HG02973 (cell line): ENCODE data around the gene IDH2.
"Not testable (repeated sequence)": the region's sequence is repeated elsewhere in the genome, so short reads cannot be mapped to it uniquely, and the experiment has no call there.

Source experiments
- ATAC-seq: cut with Tn5 transposase; IDR thresholded peaks from one replicate; pipeline ENCODE4 v1.9.1; 2021; ENCODE audit warnings: moderate library complexity; ENCODE audit not compliant: unreplicated experiment

Gene IDH2

DNA sequence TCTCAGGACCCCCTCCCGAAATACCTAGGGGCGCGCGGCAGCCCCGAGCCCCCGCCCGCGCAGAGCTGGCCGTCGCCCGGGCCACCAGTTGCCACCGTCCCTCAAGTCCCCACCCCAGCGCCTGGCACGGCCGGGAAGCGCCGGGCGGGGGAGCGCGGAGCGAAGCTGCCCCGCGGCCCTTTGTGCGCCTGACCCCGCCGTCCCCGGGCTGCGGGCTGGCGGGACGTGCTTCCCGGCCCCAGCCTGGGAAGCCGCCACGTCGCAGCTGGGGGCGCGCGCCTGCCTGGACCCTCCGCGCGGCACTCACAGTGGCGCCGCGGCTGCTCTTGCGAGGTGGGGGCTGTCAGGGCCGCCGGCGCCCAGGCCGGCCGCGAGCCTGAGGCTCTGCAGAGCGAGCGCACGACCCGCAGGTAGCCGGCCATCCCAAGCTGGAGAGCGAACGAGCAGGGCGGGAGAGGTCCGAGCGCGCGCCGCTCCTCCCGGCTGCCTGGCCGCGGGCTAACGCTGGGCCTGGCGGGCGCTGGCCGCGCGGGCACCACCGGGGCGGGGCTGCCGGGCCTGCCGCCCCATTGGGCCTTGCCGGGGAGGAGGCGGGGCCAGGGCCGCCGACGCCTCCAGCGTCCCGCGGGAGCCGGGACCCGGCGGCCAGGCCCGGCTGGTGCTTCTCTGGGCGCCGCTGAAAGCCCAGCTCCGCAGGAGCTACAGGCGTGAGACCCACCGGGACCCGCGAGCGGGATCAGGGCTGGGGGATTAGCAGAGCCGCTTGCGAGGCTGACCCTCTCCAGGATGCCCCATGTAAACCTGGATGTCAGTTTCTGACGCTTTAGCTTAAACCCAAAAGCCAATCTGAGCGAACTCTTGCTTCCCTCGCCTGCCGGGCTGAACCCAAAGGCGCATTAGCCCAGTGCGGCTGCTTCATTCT is at the start of gene IDH2:
TSS of gene IDH2 (minus strand) at position 500 of the 922 bp plus-strand sequence. CDS start at position 422, 78 bp downstream.
- ATAC-seq: peak; percentile 57

DNA sequence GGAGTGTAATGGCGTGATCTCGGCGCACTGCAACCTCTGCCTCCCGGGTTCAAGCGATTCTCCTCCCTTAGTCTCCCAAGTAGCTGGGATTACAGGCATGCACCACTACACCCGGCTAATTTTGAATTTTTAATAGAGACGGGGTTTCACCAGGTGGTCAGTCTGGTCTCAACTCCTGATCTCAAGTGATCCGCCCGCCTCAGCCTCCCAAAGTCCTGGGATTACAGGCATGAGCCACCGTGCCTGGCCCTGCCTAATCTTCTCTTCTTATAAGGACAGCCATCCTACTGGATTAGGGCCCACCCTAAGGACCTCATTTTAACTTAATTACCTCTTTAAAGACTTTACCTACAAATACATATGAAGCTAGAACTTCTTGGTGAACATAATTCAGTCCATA is 48.3 kb upstream of the IDH2 start:
- ATAC-seq: not testable (repeated sequence)

DNA sequence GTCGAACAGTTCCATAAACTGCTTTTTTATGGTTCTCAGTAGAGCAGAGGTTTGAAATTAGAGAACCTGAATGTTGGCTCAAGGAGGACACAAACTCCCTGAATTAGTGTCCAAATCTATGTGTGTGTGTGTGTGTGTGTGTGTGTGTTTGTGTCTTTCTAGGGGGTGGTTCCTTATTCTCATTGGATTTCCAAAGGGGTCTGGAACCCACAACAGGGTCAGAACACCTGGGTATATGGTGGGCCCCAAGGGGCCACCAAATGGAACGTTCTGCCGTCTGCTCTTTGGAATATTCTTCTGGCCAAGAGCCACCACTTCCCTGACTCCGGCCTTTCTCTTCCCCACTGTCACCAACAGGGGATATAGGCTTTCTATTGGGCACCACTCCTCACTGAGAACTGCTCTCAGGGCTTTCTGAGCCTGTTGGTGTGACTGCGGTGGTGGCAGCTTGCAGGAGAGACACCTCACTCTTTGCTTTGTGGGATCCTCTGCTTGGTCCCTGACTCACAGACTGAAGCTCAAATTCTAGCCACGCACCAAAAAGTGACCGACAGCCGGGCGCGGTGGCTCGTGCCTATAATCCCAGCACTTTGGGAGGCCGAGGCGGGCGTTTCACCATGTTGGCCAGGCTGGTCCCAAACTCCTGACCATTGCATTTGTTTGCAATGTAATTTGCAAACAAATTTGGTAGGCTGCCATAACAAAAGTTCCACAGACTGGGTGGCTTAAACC is 47.5 kb upstream of the IDH2 start:
- no peak for ATAC-seq

DNA sequence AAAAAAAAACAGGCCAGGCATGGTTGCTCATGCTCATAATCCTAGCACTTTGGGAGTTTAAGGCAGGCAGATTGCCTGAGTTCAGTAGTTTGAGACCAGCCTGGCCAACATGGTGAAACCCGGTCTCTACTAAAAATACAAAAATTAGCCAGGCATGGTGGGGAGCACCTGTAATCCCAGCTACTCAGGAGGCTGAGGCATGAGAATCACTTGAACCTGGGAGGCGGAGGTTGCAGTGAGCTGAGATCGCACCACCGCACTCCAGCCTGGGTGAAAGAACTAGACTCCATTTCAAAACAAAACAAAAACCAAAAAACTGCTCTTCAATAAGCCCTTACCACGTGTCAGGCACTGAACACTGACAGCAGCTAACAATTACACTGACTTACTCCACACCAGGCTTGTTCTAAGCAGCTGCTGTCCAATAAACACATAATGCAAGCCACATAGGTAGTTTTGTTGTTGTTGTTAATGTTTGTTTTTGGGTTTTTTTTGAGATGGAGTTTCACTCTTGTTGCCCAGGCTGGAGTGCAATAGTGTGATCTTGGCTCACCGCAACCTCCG is 44.0 kb upstream of the IDH2 start:
- not testable (repeated sequence) for ATAC-seq

DNA sequence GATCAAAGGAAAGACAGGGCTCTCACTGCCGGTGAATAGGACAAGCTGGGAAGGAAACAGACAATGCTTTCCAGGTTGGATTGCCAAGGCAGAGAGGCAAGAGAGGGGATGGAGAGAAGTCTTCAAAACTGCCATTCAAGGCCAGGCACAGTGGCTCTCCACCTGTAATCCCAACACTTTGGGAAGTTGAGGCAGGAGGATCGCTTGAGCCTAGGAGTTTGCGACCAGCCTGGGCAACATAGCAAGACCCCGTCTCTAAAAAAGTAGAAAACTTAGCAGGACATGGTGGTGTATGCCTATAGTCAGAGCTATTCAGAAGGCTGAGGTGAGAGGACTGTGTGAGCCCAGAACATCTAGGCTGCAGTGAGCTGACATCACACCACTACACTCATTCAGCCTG is 43.5 kb upstream of the IDH2 start:
- no peak for ATAC-seq

DNA sequence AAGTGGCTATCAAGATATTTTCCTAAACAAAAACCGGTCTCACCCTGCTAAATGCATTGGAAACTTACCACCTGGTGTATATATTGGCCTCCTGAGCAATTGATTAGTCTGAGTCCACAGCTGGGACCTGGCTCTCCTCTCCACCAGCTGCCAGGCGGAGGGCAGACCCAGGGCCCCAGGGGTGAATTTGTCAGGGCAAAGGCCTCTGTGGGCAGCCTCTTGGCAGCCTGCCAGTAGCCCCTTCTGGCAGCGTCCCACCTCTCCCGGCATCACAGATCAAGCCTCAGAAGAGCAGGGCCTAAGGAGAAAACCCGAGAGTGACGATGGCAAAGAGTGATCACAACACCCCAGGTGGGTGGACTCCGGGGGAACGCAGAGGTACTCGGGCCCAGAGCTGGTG is 43.0 kb upstream of the IDH2 start:
- ATAC-seq: no peak

DNA sequence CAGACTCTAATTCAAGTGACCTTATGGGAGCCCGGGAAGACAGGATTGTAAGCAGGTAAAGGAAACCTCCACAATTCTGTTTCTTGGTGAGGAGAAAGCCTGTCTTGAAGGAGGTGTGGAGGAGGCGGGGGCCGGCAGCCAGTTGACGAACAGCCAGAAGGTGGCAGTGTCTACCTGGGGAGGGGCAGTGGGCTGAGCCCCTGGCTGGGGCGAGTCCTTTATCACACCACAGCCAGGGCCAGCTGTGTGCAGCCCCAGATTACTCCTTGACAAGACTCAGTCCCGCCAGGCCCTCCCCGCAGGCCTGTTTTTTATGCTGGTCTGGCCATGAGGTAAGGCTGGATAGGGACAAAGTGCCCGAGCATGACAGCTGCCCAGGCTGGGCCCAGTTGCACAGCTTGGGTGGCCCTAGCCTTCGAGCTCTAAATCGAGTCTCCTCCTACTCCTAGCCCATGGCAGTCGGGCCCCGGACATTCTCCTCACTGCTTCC is 40.9 kb upstream of the IDH2 start:
- peak; percentile 56 for ATAC-seq

DNA sequence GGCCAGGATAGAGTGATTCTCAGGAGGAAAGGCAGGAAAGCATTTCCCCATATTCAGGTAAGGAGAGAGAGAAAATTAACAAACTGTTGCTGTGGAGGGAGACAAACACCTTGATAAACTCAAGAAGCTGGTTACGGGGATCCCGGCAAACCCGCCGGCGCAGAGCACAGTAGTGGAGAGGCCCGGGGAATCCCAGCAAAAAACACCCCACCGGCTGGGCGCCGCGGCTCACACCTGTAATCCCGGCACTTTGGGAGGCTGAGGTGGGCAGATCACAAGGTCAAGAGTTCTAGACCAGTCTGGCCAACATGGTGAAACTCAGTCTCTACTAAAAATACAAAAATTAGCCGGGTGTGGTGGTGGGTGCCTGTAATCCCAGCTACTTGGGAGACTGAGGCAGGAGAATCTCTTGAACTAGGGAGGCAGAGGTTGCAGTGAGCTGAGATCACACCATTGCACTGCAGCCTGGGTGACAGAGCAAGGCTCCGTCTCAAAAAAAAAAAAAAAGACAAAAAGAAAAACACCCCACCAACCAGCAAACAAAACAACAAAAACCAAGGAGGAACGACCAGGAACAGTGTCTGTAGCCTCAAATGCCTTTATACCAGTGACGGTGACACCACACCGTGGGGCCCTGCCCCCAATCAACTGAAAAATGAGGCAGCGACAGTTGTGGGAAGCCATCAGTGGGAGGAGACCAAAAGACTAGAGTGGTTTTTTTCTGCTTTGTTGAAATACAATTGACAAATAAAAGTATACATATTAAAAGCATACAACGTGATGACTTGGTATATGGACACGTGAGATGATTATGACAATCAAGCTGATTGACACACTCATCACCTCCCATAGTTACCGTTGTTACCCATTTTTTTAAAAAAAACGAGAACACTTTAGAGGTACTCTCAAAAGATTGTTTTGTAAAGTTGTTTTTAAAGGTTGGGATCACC is 40.2 kb upstream of the IDH2 start:
- no peak for ATAC-seq

DNA sequence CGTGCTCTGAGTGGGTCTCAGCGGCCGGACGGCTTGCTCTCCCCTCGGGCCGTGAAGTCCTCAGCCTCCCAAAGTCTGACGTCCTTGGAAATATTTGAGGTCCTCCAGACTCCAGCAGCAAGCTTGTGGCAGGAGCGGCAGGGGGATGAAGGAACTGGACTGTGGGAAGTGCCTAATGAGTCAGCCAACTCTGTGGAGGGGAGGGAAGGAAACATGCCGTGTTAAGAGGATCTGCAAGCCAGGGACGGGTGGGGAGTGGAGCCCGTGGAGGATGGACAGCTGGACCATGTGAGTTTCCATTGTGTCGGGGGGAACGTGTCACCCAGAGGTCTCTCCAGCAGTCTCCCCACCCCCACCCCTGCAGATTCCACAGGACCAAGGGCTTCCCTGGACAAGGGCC is 39.4 kb upstream of the IDH2 start:
- no peak for ATAC-seq

DNA sequence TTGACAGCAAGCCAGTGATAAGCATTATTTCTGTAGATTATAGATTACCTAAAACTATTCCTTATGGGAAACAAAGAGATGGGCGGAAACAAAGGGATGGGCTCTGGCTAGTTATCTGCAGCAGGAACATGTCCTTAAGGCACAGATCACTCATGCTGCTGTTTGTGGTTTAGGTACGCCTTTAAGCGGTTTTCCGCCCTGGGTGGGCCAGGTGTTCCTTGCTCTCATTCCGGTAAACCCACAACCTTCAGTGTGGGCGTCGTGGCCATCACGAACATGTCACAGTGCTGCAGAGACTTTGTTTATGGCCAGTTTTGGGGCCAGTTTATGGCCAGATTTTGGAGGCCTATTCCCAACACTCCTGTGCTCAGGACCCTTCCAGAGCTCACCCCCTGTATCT is 37.3 kb upstream of the IDH2 start:
- ATAC-seq: not testable (repeated sequence)

DNA sequence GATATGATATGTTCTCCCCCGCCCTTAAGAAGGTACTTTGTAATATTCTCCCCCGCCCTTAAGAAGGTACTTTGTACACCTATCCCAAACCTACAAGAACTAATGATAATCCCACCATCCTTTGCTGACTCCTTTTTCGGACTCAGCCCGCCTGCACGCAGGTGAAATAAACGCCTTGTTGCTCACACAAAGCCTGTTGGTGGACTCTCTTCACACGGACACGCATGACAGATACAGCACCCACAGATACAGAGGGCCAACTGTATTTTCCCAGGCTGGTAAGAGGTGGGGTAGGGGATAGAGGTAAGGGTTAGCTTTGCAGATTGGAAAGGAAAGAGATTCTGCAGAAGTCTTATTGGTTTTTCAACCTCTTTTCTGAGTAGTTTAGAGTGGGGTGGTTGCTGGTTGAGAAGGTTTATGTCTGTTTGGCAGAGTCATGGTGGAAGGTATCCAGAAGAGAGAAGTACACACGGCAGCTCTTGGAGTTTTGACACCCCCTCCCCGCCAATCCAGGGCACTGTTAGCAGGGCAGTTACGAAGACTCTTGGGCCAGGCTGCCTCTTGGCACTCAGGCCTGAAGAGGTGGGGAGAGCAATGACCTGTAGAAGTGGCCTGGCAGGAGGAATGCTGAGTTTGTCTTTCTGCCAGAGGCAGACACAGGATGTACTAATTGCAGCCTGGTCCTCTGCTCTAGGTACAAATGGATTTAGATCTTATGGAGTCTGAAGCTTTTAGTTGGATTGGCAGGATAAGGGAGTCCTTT is 36.0 kb upstream of the IDH2 start:
- no peak for ATAC-seq

DNA sequence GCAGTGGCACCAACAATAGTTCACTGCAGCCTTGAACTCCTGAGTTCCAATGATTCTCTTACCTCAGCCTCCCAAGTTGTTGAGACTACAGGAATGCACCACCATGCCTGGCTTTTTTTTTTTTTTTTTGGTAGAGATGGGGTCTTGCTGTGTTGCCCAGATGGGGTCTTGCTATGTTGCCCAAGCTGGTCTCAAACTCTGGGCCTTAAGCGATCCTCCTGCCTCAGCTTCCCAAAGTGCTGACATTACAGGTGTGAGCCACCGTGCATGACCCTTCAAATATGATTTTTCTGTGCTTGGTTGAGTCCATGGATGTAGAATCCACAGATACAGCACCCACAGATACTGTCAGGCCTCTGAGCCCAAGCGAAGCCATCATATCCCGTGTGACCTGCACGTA is 30.2 kb upstream of the IDH2 start:
- no peak for ATAC-seq

DNA sequence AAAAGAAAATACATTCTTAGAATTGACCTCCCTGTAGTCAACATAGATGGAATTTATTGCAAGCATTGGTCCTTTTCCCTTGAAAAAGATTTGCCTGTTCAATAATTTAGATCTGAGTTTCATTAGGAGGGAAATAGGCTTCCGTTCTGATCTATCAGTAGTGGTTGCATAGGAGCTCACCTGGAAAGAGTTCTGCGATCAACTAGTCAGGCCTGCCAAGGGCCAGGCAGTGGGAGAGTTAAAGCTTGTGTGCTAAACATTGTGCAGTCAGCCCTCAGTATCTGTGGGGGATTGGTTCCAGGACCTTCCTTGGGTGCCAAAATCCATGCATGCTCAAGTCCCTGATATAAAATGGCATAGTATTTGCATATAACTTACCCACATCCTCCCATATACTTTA is 29.6 kb upstream of the IDH2 start:
- ATAC-seq: no peak

DNA sequence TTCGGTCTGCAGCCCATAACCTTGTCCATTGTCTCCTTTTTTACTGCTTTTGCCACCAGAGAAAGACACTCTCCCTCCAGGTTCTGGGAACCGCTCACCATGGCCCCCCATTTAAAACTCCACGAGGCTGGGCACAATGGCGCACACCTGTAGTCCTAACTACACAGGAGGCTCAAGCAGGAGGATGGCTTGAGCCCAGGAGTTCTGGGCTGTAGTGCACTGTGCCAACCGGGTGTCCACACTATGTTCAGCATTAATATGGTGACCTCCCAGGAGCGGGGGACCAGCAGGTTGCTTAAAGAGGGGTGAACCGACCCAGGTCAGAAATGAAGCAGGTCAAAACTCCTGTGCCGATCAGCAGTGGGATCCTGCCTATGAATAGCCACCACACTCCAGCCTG is 28.0 kb upstream of the IDH2 start:
- ATAC-seq: no peak

DNA sequence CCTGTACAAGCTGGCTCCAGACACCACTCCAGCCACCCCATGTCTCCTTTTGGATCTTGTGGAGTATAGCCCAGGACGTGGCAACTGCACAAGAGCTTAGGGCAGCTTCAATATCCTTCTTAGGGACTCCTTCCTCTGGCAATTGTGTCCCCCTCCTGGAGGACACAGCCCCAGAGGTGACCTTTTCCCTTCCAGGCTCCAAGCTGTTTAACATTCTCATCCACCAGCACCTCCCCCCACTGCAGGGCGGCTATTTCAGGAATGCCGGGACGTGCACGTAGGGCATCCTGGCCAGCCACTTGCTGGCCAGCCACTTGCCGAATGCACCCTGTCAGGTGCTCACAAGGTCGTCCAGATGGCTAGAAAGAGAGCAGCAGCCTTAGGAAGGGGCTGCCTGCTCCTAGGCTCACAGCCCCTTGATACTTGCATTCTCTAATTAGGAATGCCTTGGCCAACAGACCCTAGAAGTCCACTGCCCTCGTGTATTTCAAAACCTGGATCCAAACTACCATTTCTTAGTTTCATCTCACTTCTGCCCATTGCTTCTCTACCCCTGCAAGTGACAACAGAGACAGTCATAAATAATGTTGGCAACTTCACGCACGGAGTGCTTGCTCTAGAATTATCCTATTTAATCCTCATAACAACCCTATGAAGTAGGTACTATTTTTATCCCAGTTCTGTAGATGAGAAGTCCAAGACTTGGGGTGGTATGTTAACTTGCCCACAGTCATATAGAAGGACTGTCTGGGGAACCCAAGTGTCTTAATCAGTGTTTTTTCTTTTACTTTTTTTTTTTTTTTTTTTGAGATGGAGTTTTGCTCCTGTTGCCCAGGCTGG is 24.5 kb upstream of the IDH2 start:
- no peak for ATAC-seq

DNA sequence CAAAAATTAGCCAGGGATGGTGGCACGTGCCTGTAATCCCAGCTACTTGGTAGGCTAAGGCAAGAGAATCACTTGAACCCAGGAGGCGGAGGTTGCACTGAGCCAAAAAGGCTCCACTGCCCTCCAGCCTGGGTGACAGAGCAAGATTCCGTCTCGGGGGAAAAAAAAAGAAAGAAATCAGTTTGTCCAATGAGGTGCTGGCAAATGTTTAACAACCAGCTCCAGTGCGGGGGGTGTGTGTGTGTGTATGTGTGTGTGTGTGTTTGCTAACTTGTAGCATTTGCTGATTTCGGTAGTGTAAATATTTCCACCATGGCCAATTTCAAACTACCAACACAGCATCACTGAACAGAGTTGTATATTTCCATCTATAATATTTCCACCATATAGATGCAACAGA is 23.8 kb upstream of the IDH2 start:
- no peak for ATAC-seq

DNA sequence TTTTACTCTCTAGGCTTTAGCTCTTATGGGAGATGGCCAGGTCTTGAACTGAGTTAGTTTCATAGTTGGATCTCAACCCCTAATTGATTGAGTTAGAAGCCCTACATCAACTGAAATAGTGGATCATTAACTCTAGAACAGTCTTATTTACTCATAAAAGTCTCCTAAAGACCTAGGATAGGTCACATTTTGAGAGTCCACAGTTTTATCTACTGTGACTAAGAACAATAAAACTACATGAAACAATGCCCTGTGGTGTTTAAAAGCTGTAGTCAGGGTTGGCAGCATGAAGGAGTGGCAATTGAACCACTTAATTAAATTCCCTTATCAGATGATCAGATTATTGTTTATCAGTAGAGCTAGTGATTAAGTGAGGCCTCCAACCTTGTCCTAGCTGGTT is 22.2 kb upstream of the IDH2 start:
- no peak for ATAC-seq

DNA sequence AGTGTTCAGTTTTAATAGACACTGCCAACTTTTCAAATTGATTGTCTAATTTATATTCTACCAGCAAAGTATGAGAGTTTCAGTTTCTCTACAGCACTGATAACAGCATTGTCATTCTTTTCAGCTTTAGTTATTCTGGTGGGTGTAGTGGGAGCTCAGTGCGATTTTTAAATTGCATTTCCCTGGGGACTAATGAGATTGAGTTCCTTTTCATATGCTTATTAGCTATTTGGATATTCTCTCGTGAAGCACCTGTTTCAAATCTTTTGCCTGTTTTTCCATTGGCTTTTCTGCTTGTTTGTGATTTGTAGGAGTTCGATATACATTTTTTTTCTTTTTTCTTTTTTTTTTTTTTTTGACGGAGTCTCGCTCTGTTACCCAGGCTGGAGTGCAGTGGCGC is 18.8 kb upstream of the IDH2 start:
- ATAC-seq: no peak

DNA sequence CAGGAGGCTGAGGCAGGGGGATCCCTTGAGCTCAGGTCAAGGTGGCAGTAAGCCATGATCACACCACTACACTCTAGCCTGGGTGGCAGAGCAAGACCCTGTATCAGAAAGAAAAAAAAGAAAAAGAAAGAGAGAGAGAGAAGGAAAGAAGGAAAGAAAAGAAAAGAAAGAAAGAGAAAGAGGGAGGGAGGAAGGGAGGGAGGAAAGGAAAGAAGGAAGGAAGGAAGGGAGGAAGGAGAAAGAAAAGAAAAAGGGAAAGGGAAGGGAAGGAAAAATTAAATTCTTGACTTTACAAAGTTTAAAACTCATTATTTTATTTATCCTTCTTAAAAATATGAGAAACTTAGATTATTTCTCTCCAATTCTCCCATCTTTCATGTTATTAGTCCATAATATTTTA is 17.1 kb upstream of the IDH2 start:
- ATAC-seq: no peak
